GM12878 (cell line): Measurements from ENCODE around the gene CASS4. TPM values are rescaled to one million over a fixed set of nuclear protein-coding genes. Genes with fewer than 3 reads are reported as not detected.

Experiments
- ATAC-seq: fragments of 200-7000 bp; cut with Tn5 transposase; 3 replicates; pipeline ENCODE4 v1.9.1; 2020; ENCODE audit warnings: mild to moderate bottlenecking, moderate library complexity
- BruUV-seq: library from RNA; stranded (reverse); fragments of 400-500 nt; replicated peaks from 2 replicates; lab custom pipeline; 2021; lab: Mats Ljungman, UMichigan
- CTCF ChIA-PET: fragments of 300-600 bp; sonication (Branson Sonifier 250); formaldehyde crosslinking; extraction: SDS; loops from one replicate; lab custom pipeline; 2021; ENCODE audit warnings: inconsistent platforms; lab: Yijun Ruan, JAX
- POLR2A ChIA-PET: fragments of 350-600 bp; formaldehyde crosslinking; extraction: SDS; loops from one replicate; lab custom pipeline; 2021; ENCODE audit warnings: inconsistent platforms; lab: Charles Lee
- RAD21 ChIA-PET: fragments of 300-600 bp; sonication (Branson Sonifier 250); formaldehyde crosslinking; loops from one replicate; lab custom pipeline; 2023; ENCODE audit warnings: antibody characterized with exemption; ENCODE audit not compliant: unreplicated experiment; lab: Charles Lee
- SMC1A ChIA-PET: fragments of 300-600 bp; sonication (Branson Sonifier 250); formaldehyde crosslinking; loops from one replicate; lab custom pipeline; 2023; ENCODE audit not compliant: unreplicated experiment, uncharacterized antibody; lab: Charles Lee
- DNase-seq: peaks from one replicate; pipeline ENCODE4 v3.0.0-alpha.2; 2011; ENCODE audit warnings: low read depth, low spot score
- FAIRE-seq: peaks from 3 replicates; lab custom pipeline; 2011; peaks lifted over from hg19 to GRCh38; lab: Jason Lieb, UNC
- H2AFZ ChIP-seq: 2 replicates; pipeline ENCODE4 v1.6.0; 2011; ENCODE audit warnings: low read depth, low read length, control low read depth; ENCODE audit not compliant: control insufficient read depth
- H3K27ac ChIP-seq: 2 replicates; pipeline ENCODE4 v1.5.1; 2011; ENCODE audit warnings: control low read depth; ENCODE audit not compliant: control insufficient read depth, insufficient read depth
- H3K27me3 ChIP-seq, 2 experiments: replicated peaks in 1 of 2; 2 replicates each; pipeline versions ENCODE4 v1.6.0 to v1.6.1; 2011; ENCODE audit warnings: low read length in 1 of 2; ENCODE audit not compliant: control insufficient read depth in 2 of 2, insufficient read depth in 2 of 2
- H3K36me3 ChIP-seq, 2 experiments: 2 replicates each; pipeline ENCODE4 v1.5.1; 2011; ENCODE audit warnings: low read length in 1 of 2; ENCODE audit not compliant: control insufficient read depth in 2 of 2, insufficient read depth in 2 of 2
- H3K4me1 ChIP-seq: 2 replicates; pipeline ENCODE4 v1.6.1; 2011; ENCODE audit warnings: mild to moderate bottlenecking, low read length, moderate library complexity, mixed read lengths; ENCODE audit not compliant: control insufficient read depth, insufficient read depth
- H3K4me2 ChIP-seq: 2 replicates; pipeline ENCODE4 v1.6.0; 2011; ENCODE audit warnings: control low read depth; ENCODE audit not compliant: control insufficient read depth, insufficient read depth
- H3K4me3 ChIP-seq: fragments of 200-600 bp; sonication (generic); 2 replicates; pipeline ENCODE4 v1.5.1; 2016
- H3K79me2 ChIP-seq: 2 replicates; pipeline ENCODE4 v1.6.0; 2011; ENCODE audit warnings: low read length; ENCODE audit not compliant: control insufficient read depth, insufficient read depth
- H3K9ac ChIP-seq: 2 replicates; pipeline ENCODE4 v1.8.0; 2011; ENCODE audit warnings: low read length, control low read depth, mixed read lengths; ENCODE audit not compliant: control insufficient read depth, insufficient read depth
- H3K9me3 ChIP-seq: replicated peaks from 3 replicates; pipeline ENCODE4 v1.5.1; 2011; ENCODE audit warnings: mild to moderate bottlenecking, low read length; ENCODE audit not compliant: control insufficient read depth, insufficient read depth
- H4K20me1 ChIP-seq: 2 replicates; pipeline ENCODE4 v1.6.0; 2011; ENCODE audit not compliant: control insufficient read depth, insufficient read depth
- BMI1 ChIP-seq: fragments of 450-650 bp; IDR thresholded peaks from 2 replicates; pipeline ENCODE4 v1.6.1; 2016; ENCODE audit warnings: mild to moderate bottlenecking, moderate library complexity, borderline replicate concordance
- CEBPB ChIP-seq, 2 experiments: fragments of 150-350 bp in 1 of 2; IDR thresholded peaks; 2 replicates each; pipeline ENCODE4 v1.6.1; 2012 to 2014; ENCODE audit warnings: low read depth in 2 of 2, low read length in 2 of 2, borderline replicate concordance in 1 of 2, inconsistent platforms in 1 of 2
- EZH2 ChIP-seq: IDR thresholded peaks from 2 replicates; pipeline ENCODE4 v1.6.1; 2012; ENCODE audit warnings: low read depth, mild to moderate bottlenecking, control low read depth, inconsistent platforms, low read length, borderline replicate concordance; ENCODE audit not compliant: control insufficient read depth
- IRF4 ChIP-seq: IDR thresholded peaks from 2 replicates; pipeline ENCODE4 v1.6.1; 2011; ENCODE audit warnings: low read depth, low read length
- SREBF2 ChIP-seq: IDR thresholded peaks from 2 replicates; pipeline ENCODE4 v1.6.1; 2012; ENCODE audit warnings: mild to moderate bottlenecking, low read length
- WGBS: methylation state at CpG from one replicate; pipeline ENCODE4 v1.1.6; 2016; ENCODE audit warnings: low lambda C conversion rate; ENCODE audit not compliant: insufficient replicate concordance, insufficient coverage; ENCODE audit errors: missing lambda C conversion rate; 5-methylcytosine and 5-hydroxymethylcytosine counted together
- in situ Hi-C: fragments of 300-500 bp; cut with MboI; formaldehyde crosslinking; loops from 9 replicates; pipeline ENCODE4 v1.14.3; 2018; ENCODE audit warnings: mixed read lengths
- intact Hi-C: fragments of 100-400 bp; cut with micrococcal nuclease; formaldehyde crosslinking; loops from one replicate; pipeline ENCODE4 v1.14.2; 2022; ENCODE audit not compliant: unreplicated experiment
- polyA plus RNA-seq, 11 experiments: library from polyadenylated mRNA; depleted of rRNA in 4 of 11; unstranded in 6 of 11; stranded (reverse) in 5 of 11; fragments of >200 nt; fragmentation: Nextera tagmentation in 4 of 11; fragmentation: Illumina TruSeq in 1 of 11; extraction: Ambion mirVana in 4 of 11; extraction: Trizol in 1 of 11; gene quantifications; 1 replicate in 1 of 11; 2 replicates in 10 of 11; pipeline versions ENCODE4 v1.2.1 to v1.2.3, GENCODE V29; 2011 to 2016; ENCODE audit warnings: inconsistent platforms in 2 of 11, missing spikeins in 2 of 11, low read depth in 1 of 11
- total RNA-seq, 4 experiments: library from RNA; depleted of rRNA in 3 of 4; stranded (reverse); fragments of >200 nt in 3 of 4; fragmentation: Illumina TruSeq in 1 of 4; extraction: Trizol in 1 of 4; gene quantifications; 2 replicates each; pipeline versions ENCODE4 v1.2.1 to v1.2.3, GENCODE V29; 2013 to 2021
- TF ChIP-seq, protein P1 (sequence below): fragments of 450-650 bp; IDR thresholded peaks from 2 replicates; pipeline ENCODE4 v1.6.1; 2016; ENCODE audit warnings: mild to moderate bottlenecking, moderate library complexity, borderline replicate concordance

Gene CASS4
- total and polyA plus RNA-seq, 10 of the 15 experiments (the other 5 are each of a cell fraction or from before 2014, with no cell fraction given), result 0.04 to 0.24 (median 0.11) TPM; not detected in 1

DNA sequence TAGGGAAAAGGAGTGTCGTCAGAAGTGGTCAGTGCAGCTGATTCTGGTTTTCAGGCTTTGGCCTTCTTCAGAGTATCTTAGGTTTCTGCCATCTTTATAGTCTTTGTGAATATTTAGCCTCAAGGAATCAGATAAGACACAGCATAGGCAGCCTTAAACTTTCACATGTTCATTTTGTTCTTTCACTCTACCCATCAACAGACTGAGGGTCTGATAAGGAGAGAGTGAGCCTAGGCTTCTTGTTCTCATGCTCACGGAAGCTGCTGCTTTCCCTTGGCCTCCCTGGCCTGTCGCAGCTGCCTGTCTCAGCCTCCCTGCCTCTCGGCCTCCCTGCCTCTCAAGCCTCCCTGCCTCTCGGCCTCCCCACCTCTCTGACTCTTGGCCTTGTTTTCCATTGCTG, 76.5 kb downstream of the CASS4 start (continued):
- TF ChIP-seq SREBF2 (no peak), BMI1 (no peak), EZH2 (no peak)
- TF ChIP-seq, protein P1, sequence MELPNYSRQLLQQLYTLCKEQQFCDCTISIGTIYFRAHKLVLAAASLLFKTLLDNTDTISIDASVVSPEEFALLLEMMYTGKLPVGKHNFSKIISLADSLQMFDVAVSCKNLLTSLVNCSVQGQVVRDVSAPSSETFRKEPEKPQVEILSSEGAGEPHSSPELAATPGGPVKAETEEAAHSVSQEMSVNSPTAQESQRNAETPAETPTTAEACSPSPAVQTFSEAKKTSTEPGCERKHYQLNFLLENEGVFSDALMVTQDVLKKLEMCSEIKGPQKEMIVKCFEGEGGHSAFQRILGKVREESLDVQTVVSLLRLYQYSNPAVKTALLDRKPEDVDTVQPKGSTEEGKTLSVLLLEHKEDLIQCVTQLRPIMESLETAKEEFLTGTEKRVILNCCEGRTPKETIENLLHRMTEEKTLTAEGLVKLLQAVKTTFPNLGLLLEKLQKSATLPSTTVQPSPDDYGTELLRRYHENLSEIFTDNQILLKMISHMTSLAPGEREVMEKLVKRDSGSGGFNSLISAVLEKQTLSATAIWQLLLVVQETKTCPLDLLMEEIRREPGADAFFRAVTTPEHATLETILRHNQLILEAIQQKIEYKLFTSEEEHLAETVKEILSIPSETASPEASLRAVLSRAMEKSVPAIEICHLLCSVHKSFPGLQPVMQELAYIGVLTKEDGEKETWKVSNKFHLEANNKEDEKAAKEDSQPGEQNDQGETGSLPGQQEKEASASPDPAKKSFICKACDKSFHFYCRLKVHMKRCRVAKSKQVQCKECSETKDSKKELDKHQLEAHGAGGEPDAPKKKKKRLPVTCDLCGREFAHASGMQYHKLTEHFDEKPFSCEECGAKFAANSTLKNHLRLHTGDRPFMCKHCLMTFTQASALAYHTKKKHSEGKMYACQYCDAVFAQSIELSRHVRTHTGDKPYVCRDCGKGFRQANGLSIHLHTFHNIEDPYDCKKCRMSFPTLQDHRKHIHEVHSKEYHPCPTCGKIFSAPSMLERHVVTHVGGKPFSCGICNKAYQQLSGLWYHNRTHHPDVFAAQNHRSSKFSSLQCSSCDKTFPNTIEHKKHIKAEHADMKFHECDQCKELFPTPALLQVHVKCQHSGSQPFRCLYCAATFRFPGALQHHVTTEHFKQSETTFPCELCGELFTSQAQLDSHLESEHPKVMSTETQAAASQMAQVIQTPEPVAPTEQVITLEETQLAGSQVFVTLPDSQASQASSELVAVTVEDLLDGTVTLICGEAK, result no peak

DNA sequence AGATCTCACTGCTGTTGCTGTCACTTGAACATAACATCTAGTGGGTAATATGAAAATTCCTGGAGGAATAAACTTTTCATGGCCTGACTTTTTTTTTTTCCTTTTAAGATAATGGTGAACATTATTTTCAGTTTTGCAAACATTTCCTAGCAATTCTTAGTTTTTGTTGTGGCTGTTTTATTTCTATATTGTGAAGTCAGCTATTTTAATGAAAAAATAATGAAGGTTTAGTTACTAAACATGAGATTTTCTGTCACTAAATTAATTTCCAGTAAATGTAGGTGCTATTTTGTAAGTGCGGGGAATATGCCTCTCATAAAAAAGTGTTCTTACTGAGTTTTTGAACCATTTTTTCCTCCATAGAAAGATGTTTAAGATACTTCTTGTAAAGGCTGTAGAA, 89.1 kb downstream of the CASS4 start:
- ChIA-PET CTCF (interaction anchor here (0.6 to 1.3 kb wide), 2 partner anchors 102 to 144 kb away, joined by 3 to 6 read pairs; no protein-coding TSS in a partner anchor), SMC1A (no interaction called here), RAD21 (no interaction called here), POLR2A (no interaction called here)
- no peak for FAIRE-seq
- no peaks in the 10 kb centered on the region for H3K27me3 ChIP-seq
- no peak for ATAC-seq
- H3K79me2 ChIP-seq, result no peaks in the 10 kb centered on the region
- H3K4me3 ChIP-seq, result no peak overlapping the region
- in situ Hi-C loops, result no loop called here
- H3K9ac ChIP-seq, result no peak overlapping the region
- intact Hi-C loops, result no loop called here
- no peak for DNase-seq
- TF ChIP-seq IRF4 (no peak), CEBPB (IDR thresholded peaks at IDR 0.05; ENCODE audit: borderline replicate concordance in 1 of 2, low read depth in 2 of 2, low read length in 2 of 2) (no peak)
- no peaks in the 10 kb centered on the region for H4K20me1 ChIP-seq
- H3K27ac ChIP-seq, result no peak overlapping the region
- BruUV-seq, result no TSS peak
- H3K4me2 ChIP-seq, result no peak overlapping the region
- no peaks in the 10 kb centered on the region for H3K4me1 ChIP-seq
- H3K9me3 ChIP-seq, result no peaks in the 10 kb centered on the region; the same call in 2 of the 3 replicates
- peaks cover 0 to 15% of the 10 kb centered on the region in 2 experiments; a peak in 2 of 4 replicates for H3K36me3 ChIP-seq
- no peak overlapping the region for H2AFZ ChIP-seq
- WGBS, result 100% methylated on average over 1 of the region's 1 CpG
